GM12878 (cell line): ENCODE results near the gene CCDC106. TPM values are rescaled to one million over a fixed set of nuclear protein-coding genes. Genes with fewer than 3 reads are reported as not detected.
A peak's percentile ranks its signal among the peaks of the same experiment; 100 is the strongest.

Experiments
- ATAC-seq: fragments of 200-7000 bp; cut with Tn5 transposase; 3 replicates; pipeline ENCODE4 v1.9.1; 2020; ENCODE audit warnings: mild to moderate bottlenecking, moderate library complexity
- BruUV-seq: library from RNA; stranded (reverse); fragments of 400-500 nt; replicated peaks from 2 replicates; lab custom pipeline; 2021; lab: Mats Ljungman, UMichigan
- CTCF ChIA-PET: fragments of 300-600 bp; sonication (Branson Sonifier 250); formaldehyde crosslinking; extraction: SDS; loops from one replicate; lab custom pipeline; 2021; ENCODE audit warnings: inconsistent platforms; lab: Yijun Ruan, JAX
- POLR2A ChIA-PET: fragments of 350-600 bp; formaldehyde crosslinking; extraction: SDS; loops from one replicate; lab custom pipeline; 2021; ENCODE audit warnings: inconsistent platforms; lab: Charles Lee
- RAD21 ChIA-PET: fragments of 300-600 bp; sonication (Branson Sonifier 250); formaldehyde crosslinking; loops from one replicate; lab custom pipeline; 2023; ENCODE audit warnings: antibody characterized with exemption; ENCODE audit not compliant: unreplicated experiment; lab: Charles Lee
- SMC1A ChIA-PET: fragments of 300-600 bp; sonication (Branson Sonifier 250); formaldehyde crosslinking; loops from one replicate; lab custom pipeline; 2023; ENCODE audit not compliant: unreplicated experiment, uncharacterized antibody; lab: Charles Lee
- DNase-seq: peaks from one replicate; pipeline ENCODE4 v3.0.0-alpha.2; 2011; ENCODE audit warnings: low read depth, low spot score
- FAIRE-seq: peaks from 3 replicates; lab custom pipeline; 2011; peaks lifted over from hg19 to GRCh38; lab: Jason Lieb, UNC
- H2AFZ ChIP-seq: 2 replicates; pipeline ENCODE4 v1.6.0; 2011; ENCODE audit warnings: low read depth, low read length, control low read depth; ENCODE audit not compliant: control insufficient read depth
- H3K27ac ChIP-seq: 2 replicates; pipeline ENCODE4 v1.5.1; 2011; ENCODE audit warnings: control low read depth; ENCODE audit not compliant: control insufficient read depth, insufficient read depth
- H3K27me3 ChIP-seq, 2 experiments: replicated peaks in 1 of 2; 2 replicates each; pipeline versions ENCODE4 v1.6.0 to v1.6.1; 2011; ENCODE audit warnings: low read length in 1 of 2; ENCODE audit not compliant: control insufficient read depth in 2 of 2, insufficient read depth in 2 of 2
- H3K36me3 ChIP-seq, 2 experiments: 2 replicates each; pipeline ENCODE4 v1.5.1; 2011; ENCODE audit warnings: low read length in 1 of 2; ENCODE audit not compliant: control insufficient read depth in 2 of 2, insufficient read depth in 2 of 2
- H3K4me1 ChIP-seq: 2 replicates; pipeline ENCODE4 v1.6.1; 2011; ENCODE audit warnings: mild to moderate bottlenecking, low read length, moderate library complexity, mixed read lengths; ENCODE audit not compliant: control insufficient read depth, insufficient read depth
- H3K4me2 ChIP-seq: 2 replicates; pipeline ENCODE4 v1.6.0; 2011; ENCODE audit warnings: control low read depth; ENCODE audit not compliant: control insufficient read depth, insufficient read depth
- H3K4me3 ChIP-seq: fragments of 200-600 bp; sonication (generic); 2 replicates; pipeline ENCODE4 v1.5.1; 2016
- H3K79me2 ChIP-seq: 2 replicates; pipeline ENCODE4 v1.6.0; 2011; ENCODE audit warnings: low read length; ENCODE audit not compliant: control insufficient read depth, insufficient read depth
- H3K9ac ChIP-seq: 2 replicates; pipeline ENCODE4 v1.8.0; 2011; ENCODE audit warnings: low read length, control low read depth, mixed read lengths; ENCODE audit not compliant: control insufficient read depth, insufficient read depth
- H3K9me3 ChIP-seq: replicated peaks from 3 replicates; pipeline ENCODE4 v1.5.1; 2011; ENCODE audit warnings: mild to moderate bottlenecking, low read length; ENCODE audit not compliant: control insufficient read depth, insufficient read depth
- H4K20me1 ChIP-seq: 2 replicates; pipeline ENCODE4 v1.6.0; 2011; ENCODE audit not compliant: control insufficient read depth, insufficient read depth
- BACH1 ChIP-seq: fragments of 450-650 bp; IDR thresholded peaks from 2 replicates; pipeline ENCODE4 v1.6.1; 2017; ENCODE audit warnings: mild to moderate bottlenecking, borderline replicate concordance
- BHLHE40 ChIP-seq, 2 experiments: fragments of 450-650 bp in 1 of 2; IDR thresholded peaks; 2 replicates each; pipeline ENCODE4 v1.6.1; 2011 to 2017; ENCODE audit warnings: low read depth in 2 of 2, borderline replicate concordance in 1 of 2, improper control_type of control experiment in 1 of 2, low read length in 1 of 2, mild to moderate bottlenecking in 1 of 2
- DPF2 ChIP-seq: fragments of 450-650 bp; IDR thresholded peaks from 2 replicates; pipeline ENCODE4 v1.6.1; 2017; ENCODE audit warnings: mild to moderate bottlenecking
- FOXM1 ChIP-seq: IDR thresholded peaks from 2 replicates; pipeline ENCODE4 v1.6.1; 2012; ENCODE audit warnings: low read depth, mild to moderate bottlenecking, inconsistent platforms, low read length, moderate library complexity
- GATAD2B ChIP-seq: fragments of 450-650 bp; conservative IDR thresholded peaks from 2 replicates; pipeline ENCODE4 v1.6.1; 2017; ENCODE audit warnings: low read depth, mild to moderate bottlenecking, moderate library complexity
- JUND ChIP-seq: IDR thresholded peaks from 2 replicates; pipeline ENCODE4 v1.6.1; 2012; ENCODE audit warnings: low read depth, mild to moderate bottlenecking, low read length, improper control_type of control experiment, moderate library complexity
- KLF5 ChIP-seq: fragments of 450-650 bp; IDR thresholded peaks from 2 replicates; pipeline ENCODE4 v1.6.1; 2014; ENCODE audit warnings: mild to moderate bottlenecking; ENCODE audit not compliant: partially characterized antibody
- LARP7 ChIP-seq: fragments of 450-650 bp; IDR thresholded peaks from 2 replicates; pipeline ENCODE4 v1.6.1; 2017; ENCODE audit warnings: mild to moderate bottlenecking
- MAX ChIP-seq: IDR thresholded peaks from 2 replicates; pipeline ENCODE4 v1.6.1; 2012; ENCODE audit warnings: low read depth, low read length, improper control_type of control experiment
- SMAD1 ChIP-seq: fragments of 450-650 bp; IDR thresholded peaks from 2 replicates; pipeline ENCODE4 v1.6.1; 2018; ENCODE audit warnings: mild to moderate bottlenecking, low read depth; ENCODE audit not compliant: partially characterized antibody
- SP1 ChIP-seq: IDR thresholded peaks from one replicate; pipeline ENCODE4 v1.6.1; 2011; ENCODE audit warnings: low read depth, low read length
- SPI1 ChIP-seq: IDR thresholded peaks from 2 replicates; pipeline ENCODE4 v1.6.1; 2011; ENCODE audit warnings: low read depth, mild to moderate bottlenecking, low read length, moderate library complexity, borderline replicate concordance; ENCODE audit not compliant: insufficient read depth
- ZNF217 ChIP-seq: fragments of 450-650 bp; IDR thresholded peaks from 2 replicates; pipeline ENCODE4 v1.6.1; 2017; ENCODE audit warnings: antibody characterized with exemption, mild to moderate bottlenecking
- WGBS: methylation state at CpG from one replicate; pipeline ENCODE4 v1.1.6; 2016; ENCODE audit warnings: low lambda C conversion rate; ENCODE audit not compliant: insufficient replicate concordance, insufficient coverage; ENCODE audit errors: missing lambda C conversion rate; 5-methylcytosine and 5-hydroxymethylcytosine counted together
- in situ Hi-C: fragments of 300-500 bp; cut with MboI; formaldehyde crosslinking; loops from 9 replicates; pipeline ENCODE4 v1.14.3; 2018; ENCODE audit warnings: mixed read lengths
- intact Hi-C: fragments of 100-400 bp; cut with micrococcal nuclease; formaldehyde crosslinking; loops from one replicate; pipeline ENCODE4 v1.14.2; 2022; ENCODE audit not compliant: unreplicated experiment
- polyA plus RNA-seq, 11 experiments: library from polyadenylated mRNA; depleted of rRNA in 4 of 11; unstranded in 6 of 11; stranded (reverse) in 5 of 11; fragments of >200 nt; fragmentation: Nextera tagmentation in 4 of 11; fragmentation: Illumina TruSeq in 1 of 11; extraction: Ambion mirVana in 4 of 11; extraction: Trizol in 1 of 11; gene quantifications; 1 replicate in 1 of 11; 2 replicates in 10 of 11; pipeline versions ENCODE4 v1.2.1 to v1.2.3, GENCODE V29; 2011 to 2016; ENCODE audit warnings: inconsistent platforms in 2 of 11, missing spikeins in 2 of 11, low read depth in 1 of 11
- total RNA-seq, 4 experiments: library from RNA; depleted of rRNA in 3 of 4; stranded (reverse); fragments of >200 nt in 3 of 4; fragmentation: Illumina TruSeq in 1 of 4; extraction: Trizol in 1 of 4; gene quantifications; 2 replicates each; pipeline versions ENCODE4 v1.2.1 to v1.2.3, GENCODE V29; 2013 to 2021

Gene CCDC106
- total and polyA plus RNA-seq, 10 of the 15 experiments (the other 5 are each of a cell fraction or from before 2014, with no cell fraction given) = 0.04 to 35.9 (median 19.8) TPM

DNA sequence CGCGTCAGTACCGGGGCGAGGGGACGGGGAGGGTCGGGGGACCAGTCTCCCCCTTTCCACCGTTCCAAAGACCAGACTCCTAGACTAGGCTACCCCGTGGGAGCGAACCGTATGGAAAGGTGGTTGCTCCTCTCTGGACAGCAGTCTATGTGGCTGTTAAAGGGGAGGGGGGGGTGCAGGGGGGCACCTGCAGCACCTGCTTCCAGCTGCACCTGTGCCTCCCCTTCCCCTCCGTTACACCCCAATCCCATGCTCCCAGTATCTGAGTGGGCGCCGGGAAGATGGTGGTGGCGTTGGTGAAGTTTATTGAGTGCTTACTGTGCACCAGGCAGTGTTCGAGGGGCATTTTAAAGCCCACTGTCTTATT is 47.4 kb upstream of the CCDC106 start:
- H4K20me1 ChIP-seq = no peaks in the 10 kb centered on the region
- no peak for FAIRE-seq
- H3K27ac ChIP-seq = peak overlapping the region; percentile 99
- peak overlapping the region; percentile 30; the same call in 1 of the 2 replicates for H2AFZ ChIP-seq
- in situ Hi-C loops (no loop called here), intact Hi-C loops (loop anchor here (5.0 kb wide), 1 partner anchor 42 kb away; the partner anchor contains the start of genes ZNF580 and ZNF581)
- peaks cover 10% of the 10 kb centered on the region; the same call in 1 of the 2 replicates for H3K4me1 ChIP-seq
- TF ChIP-seq JUND (no peak), BACH1 (no peak), DPF2 (no peak), MAX (no peak)
- 11% methylated on average over 9 of the region's 15 CpGs for WGBS
- POLR2A ChIA-PET = interaction anchor here (0.6 to 1.4 kb wide), 4 partner anchors 33 to 71 kb away, joined by 4 to 8 read pairs (median 6); no protein-coding TSS in a partner anchor
- CTCF ChIA-PET = interaction anchor here (1.0 to 2.3 kb wide), 3 partner anchors 30 to 54 kb away, joined by 3 to 11 read pairs (median 6); partner anchors contain the start of gene U2AF2
- BruUV-seq = no TSS peak
- H3K27me3 ChIP-seq = no peaks in the 10 kb centered on the region
- H3K4me3 ChIP-seq = peak overlapping the region; percentile 88
- H3K9me3 ChIP-seq = no peaks in the 10 kb centered on the region; the same call in 2 of the 3 replicates
- peak overlapping the region; percentile 96 for H3K4me2 ChIP-seq
- H3K9ac ChIP-seq = peak overlapping the region; percentile 95
- DNase-seq = no peak
- RAD21 ChIA-PET = interaction anchor here (1.4 kb wide), 1 partner anchor 10 kb away, joined by 4 read pairs; no protein-coding TSS in a partner anchor
- no peak for ATAC-seq
- H3K36me3 ChIP-seq = peaks cover 0 to 1% of the 10 kb centered on the region in 2 experiments; a peak in 1 of 4 replicates
- SMC1A ChIA-PET = interaction anchor here (0.6 to 2.3 kb wide), 3 partner anchors 32 to 141 kb away, joined by 3 to 16 read pairs (median 4); no protein-coding TSS in a partner anchor
- H3K79me2 ChIP-seq = peaks cover 10% of the 10 kb centered on the region

DNA sequence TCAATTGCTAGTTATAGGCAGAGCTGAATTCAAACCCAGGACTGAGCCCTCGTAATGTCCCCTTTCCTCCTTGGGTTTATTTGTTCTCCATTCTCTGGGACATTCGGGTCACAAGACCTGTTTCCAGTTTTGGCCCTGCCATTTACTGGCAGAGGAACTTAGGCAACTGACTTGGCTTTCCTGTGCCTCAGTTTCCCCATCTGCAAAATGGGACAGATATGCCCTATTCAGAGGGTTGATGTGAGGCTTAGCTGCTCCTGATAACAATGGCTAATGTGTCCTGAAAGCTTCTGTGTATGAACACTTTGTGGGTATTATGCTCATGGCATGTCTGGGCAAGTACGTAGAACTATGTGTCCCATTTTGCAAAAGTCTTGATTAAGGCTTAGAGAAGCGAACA is 46.9 kb upstream of the CCDC106 start:
- peaks cover 10% of the 10 kb centered on the region; the same call in 1 of the 2 replicates for H3K4me1 ChIP-seq
- intact Hi-C loops = loop anchor here (5.0 kb wide), 1 partner anchor 41 kb away; the partner anchor contains the start of genes ZNF580 and ZNF581
- ChIA-PET POLR2A (interaction anchor here (0.7 to 1.4 kb wide), 3 partner anchors 32 to 71 kb away, joined by 4 to 8 read pairs (median 7); no protein-coding TSS in a partner anchor), SMC1A (interaction anchor here (0.6 kb wide), 1 partner anchor 142 kb away, joined by 3 read pairs; no protein-coding TSS in a partner anchor), RAD21 (interaction anchor here (1.4 kb wide), 1 partner anchor 10 kb away, joined by 4 read pairs; no protein-coding TSS in a partner anchor), CTCF (interaction anchor here (1.0 to 2.3 kb wide), 3 partner anchors 30 to 53 kb away, joined by 3 to 11 read pairs (median 6); partner anchors contain the start of gene U2AF2)
- H3K27ac ChIP-seq = peak overlapping the region; percentile 99
- H3K27me3 ChIP-seq = no peaks in the 10 kb centered on the region
- DNase-seq = no peak
- H3K9me3 ChIP-seq = no peaks in the 10 kb centered on the region; the same call in 2 of the 3 replicates
- no peak for FAIRE-seq
- peak overlapping the region; percentile 96 for H3K4me2 ChIP-seq
- peak overlapping the region; percentile 88 for H3K4me3 ChIP-seq
- no peak for TF ChIP-seq SP1
- no peak for TF ChIP-seq GATAD2B
- TF ChIP-seq KLF5 = no peak
- no peak for TF ChIP-seq BHLHE40 (IDR thresholded peaks at IDR 0.05; ENCODE audit: borderline replicate concordance in 1 of 2, low read depth in 2 of 2, low read length in 1 of 2)
- TF ChIP-seq SPI1 = no peak
- no peak for TF ChIP-seq SMAD1
- no peak for TF ChIP-seq LARP7
- no peak for TF ChIP-seq ZNF217
- TF ChIP-seq FOXM1 = no peak
- peak overlapping the region; percentile 95 for H3K9ac ChIP-seq
- in situ Hi-C loops = no loop called here
- H3K79me2 ChIP-seq = peaks cover 13% of the 10 kb centered on the region
- whole genome bisulfite sequencing = 80% methylated on average over 4 of the region's 4 CpGs
- TSS peak; percentile 74 for BruUV-seq
- no peaks in the 10 kb centered on the region for H3K36me3 ChIP-seq
- H4K20me1 ChIP-seq = no peaks in the 10 kb centered on the region
- ATAC-seq = no peak
- H2AFZ ChIP-seq = no peak overlapping the region
